H9 (cell line): Measurements from ENCODE around the gene ARRB1. TPM values are rescaled to one million over a fixed set of nuclear protein-coding genes. Genes with fewer than 3 reads are reported as not detected.
"Not testable (repeated sequence)": the region's sequence is repeated elsewhere in the genome, so short reads cannot be mapped to it uniquely, and the experiment has no call there.

ENCODE experiments used
- DNase-seq: peaks from one replicate; pipeline ENCODE4 v3.0.0-alpha.2; 2017
- H2AFZ ChIP-seq: one replicate; pipeline ENCODE4 v1.6.1; 2013; ENCODE audit warnings: mild to moderate bottlenecking, low read length, control low read depth, moderate library complexity
- H2AK5ac ChIP-seq: 2 replicates; pipeline ENCODE4 v1.6.1; 2013; ENCODE audit warnings: low read length, control low read depth, mixed read lengths; ENCODE audit not compliant: insufficient read length
- H2BK120ac ChIP-seq: one replicate; pipeline ENCODE4 v1.6.1; 2013; ENCODE audit warnings: low read depth, mild to moderate bottlenecking, low read length, control low read depth, inconsistent platforms; ENCODE audit not compliant: poor library complexity, severe bottlenecking
- H2BK12ac ChIP-seq: 2 replicates; pipeline ENCODE4 v1.6.1; 2013; ENCODE audit warnings: low read length, control low read depth, mixed read lengths, low read depth; ENCODE audit not compliant: insufficient read length
- H2BK15ac ChIP-seq: 2 replicates; pipeline ENCODE4 v1.6.1; 2013; ENCODE audit warnings: low read depth, low read length, control low read depth
- H2BK20ac ChIP-seq: one replicate; pipeline ENCODE4 v1.6.1; 2013; ENCODE audit warnings: low read depth, mild to moderate bottlenecking, low read length, control low read depth, inconsistent platforms; ENCODE audit not compliant: poor library complexity, severe bottlenecking
- H2BK5ac ChIP-seq: 2 replicates; pipeline ENCODE4 v1.6.1; 2013; ENCODE audit warnings: low read length, control low read depth, mixed read lengths; ENCODE audit not compliant: insufficient read length
- H3K14ac ChIP-seq: 2 replicates; pipeline ENCODE4 v1.6.1; 2013; ENCODE audit warnings: low read length, control low read depth; ENCODE audit not compliant: insufficient read depth
- H3K18ac ChIP-seq: 2 replicates; pipeline ENCODE4 v1.6.1; 2013; ENCODE audit warnings: low read depth, mild to moderate bottlenecking, mixed read lengths, low read length, control low read depth; ENCODE audit not compliant: insufficient read length
- H3K23ac ChIP-seq: 2 replicates; pipeline ENCODE4 v1.6.1; 2013; ENCODE audit warnings: low read length, control low read depth, mixed read lengths, low read depth; ENCODE audit not compliant: insufficient read length
- H3K23me2 ChIP-seq: 2 replicates; pipeline ENCODE4 v1.6.1; 2013; ENCODE audit warnings: low read depth, mild to moderate bottlenecking, mixed read lengths, low read length, control low read depth; ENCODE audit not compliant: insufficient read length, poor library complexity, severe bottlenecking
- H3K27ac ChIP-seq: 2 replicates; pipeline ENCODE4 v1.5.1; 2013; ENCODE audit warnings: low read length, control low read depth, mixed read lengths, low read depth; ENCODE audit not compliant: insufficient read length
- H3K27me3 ChIP-seq: 2 replicates; pipeline ENCODE4 v1.6.1; 2013; ENCODE audit warnings: low read length, control low read depth, inconsistent platforms; ENCODE audit not compliant: insufficient read depth
- H3K4ac ChIP-seq: 2 replicates; pipeline ENCODE4 v1.6.1; 2013; ENCODE audit warnings: low read depth, mild to moderate bottlenecking, control low read depth, inconsistent platforms, low read length, moderate library complexity
- H3K4me1 ChIP-seq: 2 replicates; pipeline ENCODE4 v1.6.1; 2013; ENCODE audit warnings: low read length, control low read depth, inconsistent platforms; ENCODE audit not compliant: insufficient read depth
- H3K4me2 ChIP-seq: 2 replicates; pipeline ENCODE4 v1.6.1; 2013; ENCODE audit warnings: low read length, control low read depth, mixed read lengths; ENCODE audit not compliant: insufficient read length, insufficient read depth
- H3K56ac ChIP-seq: 2 replicates; pipeline ENCODE4 v1.6.1; 2013; ENCODE audit warnings: low read depth, mild to moderate bottlenecking, mixed read lengths, low read length, control low read depth; ENCODE audit not compliant: insufficient read length
- H3K79me1 ChIP-seq: 2 replicates; pipeline ENCODE4 v1.6.1; 2013; ENCODE audit warnings: low read depth, mild to moderate bottlenecking, moderate library complexity, low read length, control low read depth, inconsistent platforms; ENCODE audit not compliant: insufficient read depth, poor library complexity, severe bottlenecking
- H3K79me2 ChIP-seq: 2 replicates; pipeline ENCODE4 v1.6.1; 2013; ENCODE audit warnings: low read length, control low read depth, inconsistent platforms; ENCODE audit not compliant: insufficient read depth
- H3K9ac ChIP-seq: 2 replicates; pipeline ENCODE4 v1.6.1; 2013; ENCODE audit warnings: low read length, control low read depth, mixed read lengths; ENCODE audit not compliant: insufficient read length; ENCODE audit errors: extremely low read depth
- H3K9me3 ChIP-seq: one replicate; pipeline ENCODE4 v1.6.1; 2013; ENCODE audit warnings: low read depth, low read length, inconsistent platforms; ENCODE audit not compliant: control insufficient read depth
- H3T11ph ChIP-seq: one replicate; pipeline ENCODE4 v1.6.1; 2013; ENCODE audit warnings: mild to moderate bottlenecking, low read length, control low read depth, inconsistent platforms
- H4K20me1 ChIP-seq: one replicate; pipeline ENCODE4 v1.6.1; 2013; ENCODE audit not compliant: control insufficient read depth, insufficient read length, insufficient read depth
- H4K5ac ChIP-seq: 2 replicates; pipeline ENCODE4 v1.6.1; 2013; ENCODE audit warnings: low read depth, mild to moderate bottlenecking, mixed read lengths, low read length, control low read depth; ENCODE audit not compliant: insufficient read length
- H4K8ac ChIP-seq: replicated peaks from 2 replicates; pipeline ENCODE4 v1.6.1; 2013; ENCODE audit warnings: low read length, control low read depth, mixed read lengths, low read depth; ENCODE audit not compliant: insufficient read length
- H4K91ac ChIP-seq: 2 replicates; pipeline ENCODE4 v1.6.1; 2013; ENCODE audit warnings: low read depth, mild to moderate bottlenecking, moderate library complexity, mixed read lengths, low read length, control low read depth; ENCODE audit not compliant: insufficient read length
- H3K27ac Mint-ChIP-seq, 3 experiments: 2 replicates in 2 of 3; 3 replicates in 1 of 3; pipeline ENCODE4 v1.8.0; 2020 to 2021; ENCODE audit warnings: mixed read lengths in 3 of 3, mild to moderate bottlenecking in 1 of 3, moderate library complexity in 1 of 3
- H3K27me3 Mint-ChIP-seq: 2 replicates; pipeline ENCODE4 v1.8.0; 2021; ENCODE audit warnings: low read depth, mild to moderate bottlenecking, moderate library complexity, mixed read lengths
- H3K36me3 Mint-ChIP-seq, 3 experiments: 2 replicates in 2 of 3; 3 replicates in 1 of 3; pipeline ENCODE4 v1.8.0; 2020 to 2021; ENCODE audit warnings: low read depth in 3 of 3, mixed read lengths in 3 of 3; ENCODE audit not compliant: insufficient read depth in 1 of 3
- H3K4me1 Mint-ChIP-seq, 2 experiments: 2 replicates each; pipeline ENCODE4 v1.8.0; 2020; ENCODE audit warnings: mixed read lengths in 2 of 2
- H3K4me3 Mint-ChIP-seq, 2 experiments: 2 replicates in 1 of 2; 3 replicates in 1 of 2; pipeline ENCODE4 v1.8.0; 2020 to 2021; ENCODE audit warnings: mild to moderate bottlenecking in 2 of 2, mixed read lengths in 2 of 2, moderate library complexity in 1 of 2
- H3K9me3 Mint-ChIP-seq, 2 experiments: 2 replicates in 1 of 2; 3 replicates in 1 of 2; pipeline ENCODE4 v1.8.0; 2020; ENCODE audit warnings: mild to moderate bottlenecking in 2 of 2, mixed read lengths in 2 of 2, moderate library complexity in 1 of 2
- CTCF ChIP-seq: fragments of 200-600 bp; sonication (generic); conservative IDR thresholded peaks from 3 replicates; pipeline ENCODE4 v1.8.0; 2021; ENCODE audit warnings: antibody characterized with exemption, mild to moderate bottlenecking
- WGBS: extraction: QIAGEN DNeasy Blood & Tissue Kit; methylation state at CpG from one replicate; pipeline ENCODE4 v1.1.7; 2013; ENCODE audit warnings: missing lambda C conversion rate, low lambda C conversion rate, mixed read lengths; ENCODE audit not compliant: insufficient read length; ENCODE audit errors: extremely low coverage; 5-methylcytosine and 5-hydroxymethylcytosine counted together
- total RNA-seq: library from RNA; stranded (reverse); gene quantifications from 2 replicates; pipeline ENCODE4 v1.2.1, GENCODE V29; 2021

ARRB1 gene
- total RNA-seq, 1 experiment from 2014 or later = 20.6 TPM

- Mint-ChIP-seq H3K36me3 (no peaks in the 10 kb centered on the region), H3K4me3 (no peak overlapping the region), H3K4me1 (peaks cover 9 to 19% of the 10 kb centered on the region in 2 experiments), H3K27me3 (no peaks in the 10 kb centered on the region), H3K27ac (peak overlapping the region in 2 of 3 experiments; percentile 6 to 10; a peak in 1 of 7 replicates), H3K9me3 (no peaks in the 10 kb centered on the region; a peak in 1 of 5 replicates)
- H2BK15ac ChIP-seq = no peak overlapping the region
- H3K23me2 ChIP-seq = no peaks in the 10 kb centered on the region
- no peak overlapping the region for H3K23ac ChIP-seq
- no peak overlapping the region for H3K9ac ChIP-seq
- H3K4me2 ChIP-seq = no peak overlapping the region
- no peak overlapping the region for H3K14ac ChIP-seq
- no peak overlapping the region for H3K4ac ChIP-seq
- no peak overlapping the region for H2AK5ac ChIP-seq
- no peak overlapping the region for H2BK5ac ChIP-seq
- H2BK120ac ChIP-seq = no peak overlapping the region
- no peak overlapping the region for H3T11ph ChIP-seq
- H3K79me2 ChIP-seq = no peaks in the 10 kb centered on the region
- no peak for DNase-seq
- no peaks in the 10 kb centered on the region for H4K20me1 ChIP-seq
- no peak overlapping the region for H4K91ac ChIP-seq
- no peak overlapping the region for H4K8ac ChIP-seq
- no peak overlapping the region for H4K5ac ChIP-seq
- TF ChIP-seq CTCF = no peak
- H3K27me3 ChIP-seq = no peaks in the 10 kb centered on the region
- H3K9me3 ChIP-seq = no peaks in the 10 kb centered on the region
- no CpG with 5 or more reads among the region's 3 CpGs for WGBS
- H2AFZ ChIP-seq = no peak overlapping the region
- H3K27ac ChIP-seq = no peak overlapping the region
- H3K18ac ChIP-seq = no peak overlapping the region
- no peaks in the 10 kb centered on the region for H3K79me1 ChIP-seq
- no peak overlapping the region for H3K56ac ChIP-seq
- no peak overlapping the region for H2BK12ac ChIP-seq
- H2BK20ac ChIP-seq = no peak overlapping the region
- H3K4me1 ChIP-seq = no peaks in the 10 kb centered on the region; the same call in 1 of the 2 replicates
These were observed 46.0 kb downstream of the ARRB1 start for GRCh38 chr11:75305452-75305851.

GRCh38 chr11:75304941-75305340 is 46.5 kb downstream of the ARRB1 start:
- H3K14ac ChIP-seq, H2BK20ac ChIP-seq, H3K4me2 ChIP-seq, H4K5ac ChIP-seq, H2BK12ac ChIP-seq, H2BK5ac ChIP-seq, H4K91ac ChIP-seq, H3K18ac ChIP-seq, H3K27ac ChIP-seq, DNase-seq, H3K4me1 ChIP-seq, H3K9ac ChIP-seq, H2BK15ac ChIP-seq, H2AFZ ChIP-seq, H4K8ac ChIP-seq, H3K4ac ChIP-seq, H4K20me1 ChIP-seq, H3K56ac ChIP-seq, H3K23ac ChIP-seq, H2BK120ac ChIP-seq, H3K9me3 Mint-ChIP-seq, H3K27me3 Mint-ChIP-seq, H3K4me3 Mint-ChIP-seq, H3K79me1 ChIP-seq, H2AK5ac ChIP-seq, H3K79me2 ChIP-seq, H3T11ph ChIP-seq, H3K36me3 Mint-ChIP-seq, H3K27ac Mint-ChIP-seq, H3K27me3 ChIP-seq, H3K9me3 ChIP-seq, H3K23me2 ChIP-seq: not testable (repeated sequence)
- no CpG with 5 or more reads among the region's 4 CpGs for WGBS
- peaks cover 9 to 19% of the 10 kb centered on the region in 2 experiments for H3K4me1 Mint-ChIP-seq
